ENCODE measurements around the gene UPF1.

DNA sequence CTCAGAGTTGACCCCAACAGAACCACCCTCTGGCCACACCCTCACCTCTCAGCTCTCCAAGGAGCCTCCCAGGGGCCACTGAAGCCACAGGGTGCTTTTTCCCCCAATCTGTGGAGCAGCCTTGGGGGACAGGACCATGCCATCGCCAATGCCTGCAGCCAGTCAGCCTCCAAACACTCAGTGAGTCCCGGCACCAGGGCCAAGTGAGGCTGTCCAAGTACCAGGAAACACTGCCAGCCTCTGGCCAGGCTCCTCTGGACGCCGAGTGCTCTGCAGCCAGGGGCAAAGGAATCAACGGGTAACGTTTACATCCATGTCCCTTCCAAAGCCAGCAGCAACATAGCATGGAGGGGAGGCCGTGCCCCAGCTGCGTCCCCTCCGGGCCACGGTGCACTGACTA lies 31.1 kb upstream of the UPF1 start:
- no peak for TF ChIP-seq YY1 (IDR thresholded peaks at IDR 0.05; ENCODE audit: low read depth)
- TF ChIP-seq EGR1 (IDR thresholded peaks at IDR 0.05) = no peak
- TF ChIP-seq EP300 (IDR thresholded peaks at IDR 0.05; ENCODE audit: borderline replicate concordance) = no peak
- TF ChIP-seq, protein P1, sequence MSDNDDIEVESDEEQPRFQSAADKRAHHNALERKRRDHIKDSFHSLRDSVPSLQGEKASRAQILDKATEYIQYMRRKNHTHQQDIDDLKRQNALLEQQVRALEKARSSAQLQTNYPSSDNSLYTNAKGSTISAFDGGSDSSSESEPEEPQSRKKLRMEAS (IDR thresholded peaks at IDR 0.05) = no peak
- TF ChIP-seq, protein P2, sequence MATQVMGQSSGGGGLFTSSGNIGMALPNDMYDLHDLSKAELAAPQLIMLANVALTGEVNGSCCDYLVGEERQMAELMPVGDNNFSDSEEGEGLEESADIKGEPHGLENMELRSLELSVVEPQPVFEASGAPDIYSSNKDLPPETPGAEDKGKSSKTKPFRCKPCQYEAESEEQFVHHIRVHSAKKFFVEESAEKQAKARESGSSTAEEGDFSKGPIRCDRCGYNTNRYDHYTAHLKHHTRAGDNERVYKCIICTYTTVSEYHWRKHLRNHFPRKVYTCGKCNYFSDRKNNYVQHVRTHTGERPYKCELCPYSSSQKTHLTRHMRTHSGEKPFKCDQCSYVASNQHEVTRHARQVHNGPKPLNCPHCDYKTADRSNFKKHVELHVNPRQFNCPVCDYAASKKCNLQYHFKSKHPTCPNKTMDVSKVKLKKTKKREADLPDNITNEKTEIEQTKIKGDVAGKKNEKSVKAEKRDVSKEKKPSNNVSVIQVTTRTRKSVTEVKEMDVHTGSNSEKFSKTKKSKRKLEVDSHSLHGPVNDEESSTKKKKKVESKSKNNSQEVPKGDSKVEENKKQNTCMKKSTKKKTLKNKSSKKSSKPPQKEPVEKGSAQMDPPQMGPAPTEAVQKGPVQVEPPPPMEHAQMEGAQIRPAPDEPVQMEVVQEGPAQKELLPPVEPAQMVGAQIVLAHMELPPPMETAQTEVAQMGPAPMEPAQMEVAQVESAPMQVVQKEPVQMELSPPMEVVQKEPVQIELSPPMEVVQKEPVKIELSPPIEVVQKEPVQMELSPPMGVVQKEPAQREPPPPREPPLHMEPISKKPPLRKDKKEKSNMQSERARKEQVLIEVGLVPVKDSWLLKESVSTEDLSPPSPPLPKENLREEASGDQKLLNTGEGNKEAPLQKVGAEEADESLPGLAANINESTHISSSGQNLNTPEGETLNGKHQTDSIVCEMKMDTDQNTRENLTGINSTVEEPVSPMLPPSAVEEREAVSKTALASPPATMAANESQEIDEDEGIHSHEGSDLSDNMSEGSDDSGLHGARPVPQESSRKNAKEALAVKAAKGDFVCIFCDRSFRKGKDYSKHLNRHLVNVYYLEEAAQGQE (IDR thresholded peaks at IDR 0.05; ENCODE audit: low read depth) = no peak
- TF ChIP-seq RAD21 (IDR thresholded peaks at IDR 0.05; ENCODE audit: low read depth) = no peak
- no peak for TF ChIP-seq TAF1 (IDR thresholded peaks at IDR 0.05; ENCODE audit: low read depth)
- TF ChIP-seq TCF12 (IDR thresholded peaks at IDR 0.05; ENCODE audit: low read depth) = no peak
- TF ChIP-seq, protein P3, sequence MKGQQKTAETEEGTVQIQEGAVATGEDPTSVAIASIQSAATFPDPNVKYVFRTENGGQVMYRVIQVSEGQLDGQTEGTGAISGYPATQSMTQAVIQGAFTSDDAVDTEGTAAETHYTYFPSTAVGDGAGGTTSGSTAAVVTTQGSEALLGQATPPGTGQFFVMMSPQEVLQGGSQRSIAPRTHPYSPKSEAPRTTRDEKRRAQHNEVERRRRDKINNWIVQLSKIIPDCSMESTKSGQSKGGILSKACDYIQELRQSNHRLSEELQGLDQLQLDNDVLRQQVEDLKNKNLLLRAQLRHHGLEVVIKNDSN (IDR thresholded peaks at IDR 0.05) = no peak
- TF ChIP-seq CEBPB (IDR thresholded peaks at IDR 0.05) = no peak
- TF ChIP-seq CREB1 (IDR thresholded peaks at IDR 0.05; ENCODE audit: low read depth) = no peak
